GM23338 (cell line): ENCODE data around the gene ZNF254. TPM values are rescaled to one million over a fixed set of nuclear protein-coding genes. Genes with fewer than 3 reads are reported as not detected.

Source experiments
- polyA plus RNA-seq: library from polyadenylated mRNA; unstranded; fragments of >200 nt; fragmentation: Nextera tagmentation; extraction: Ambion mirVana; gene quantifications from 2 replicates; pipeline ENCODE4 v1.2.1, GENCODE V29; 2016
- total RNA-seq: library from RNA; depleted of rRNA; stranded (reverse); fragments of >200 nt; shearing (Covaris generic); gene quantifications from 2 replicates; pipeline ENCODE4 v1.2.3, GENCODE V29; 2014; rRNA removed

ZNF254 gene
- total and polyA plus RNA-seq, 2 experiments from 2014 or later: 13.1 to 45.6 TPM

Other genes starting within 250 kb of the ZNF254 start
- 0.58 and 0.66 TPM in 2 replicates for gene ZNF726, start 172.3 kb upstream of the ZNF254 start, total RNA-seq
- 0.48 TPM in 1 of 2 replicates, not detected in the other for gene ZNF726, start 172.3 kb upstream of the ZNF254 start, polyA plus RNA-seq